Naive thymus-derived CD4-positive, alpha-beta T cell (primary cell): ENCODE results near the gene LARP6. TPM values are rescaled to one million over a fixed set of nuclear protein-coding genes. Genes with fewer than 3 reads are reported as not detected.
"Not testable (repeated sequence)": the region's sequence is repeated elsewhere in the genome, so short reads cannot be mapped to it uniquely, and the experiment has no call there.

Experiments
- ATAC-seq: fragments of 150-1000 bp; cut with Tn5 transposase; 2 replicates; pipeline ENCODE4 v1.10.0; 2021; ENCODE audit warnings: mild to moderate bottlenecking, moderate library complexity
- CTCF ChIA-PET: fragments of 350-600 bp; sonication (Branson Sonifier 250); formaldehyde crosslinking; loops from one replicate; lab custom pipeline; 2021; ENCODE audit warnings: antibody characterized with exemption; lab: Charles Lee
- POLR2A ChIA-PET: fragments of 350-600 bp; sonication (Branson Sonifier 250); formaldehyde crosslinking; loops from one replicate; lab custom pipeline; 2021; ENCODE audit warnings: antibody characterized with exemption, inconsistent platforms; lab: Charles Lee
- DNase-seq, 9 donors: peaks; one replicate each; pipeline versions ENCODE4 v3.0.0 to v3.0.0-alpha.2; 2020 to 2022; ENCODE audit warnings: mixed read lengths in 1 of 9
- H3K27ac ChIP-seq: one replicate; pipeline ENCODE4 v1.7.0; 2013; ENCODE audit warnings: mild to moderate bottlenecking, low read depth, low read length, moderate library complexity
- H3K27me3 ChIP-seq, 2 donors: one replicate each; pipeline ENCODE4 v1.7.0; 2013; ENCODE audit warnings: low read length in 2 of 2, mild to moderate bottlenecking in 2 of 2, moderate library complexity in 2 of 2; ENCODE audit not compliant: control insufficient read depth in 2 of 2, insufficient read depth in 2 of 2
- H3K36me3 ChIP-seq, 3 experiments: 1 replicate in 2 of 3; 2 replicates in 1 of 3; pipeline ENCODE4 v1.7.0; 2013; ENCODE audit warnings: low read length in 3 of 3, mild to moderate bottlenecking in 3 of 3, moderate library complexity in 1 of 3; ENCODE audit not compliant: insufficient read depth in 3 of 3, control insufficient read depth in 2 of 3
- H3K4me1 ChIP-seq, 2 donors: one replicate each; pipeline ENCODE4 v1.7.0; 2013; ENCODE audit warnings: low read length in 2 of 2, mild to moderate bottlenecking in 2 of 2, moderate library complexity in 1 of 2; ENCODE audit not compliant: control insufficient read depth in 2 of 2, insufficient read depth in 2 of 2
- H3K4me3 ChIP-seq: 2 replicates; pipeline ENCODE4 v1.7.0; 2013; ENCODE audit warnings: mild to moderate bottlenecking, low read length
- H3K9me3 ChIP-seq, 3 experiments: 1 replicate in 2 of 3; 2 replicates in 1 of 3; pipeline ENCODE4 v1.7.0; 2013; ENCODE audit warnings: low read length in 3 of 3; ENCODE audit not compliant: control insufficient read depth in 2 of 3
- H3K27ac Mint-ChIP-seq, 9 donors: one replicate each; pipeline ENCODE4 v1.8.0; 2020 to 2022; ENCODE audit warnings: mixed read lengths in 9 of 9, mild to moderate bottlenecking in 8 of 9, moderate library complexity in 5 of 9, inconsistent platforms in 2 of 9
- H3K27me3 Mint-ChIP-seq, 5 donors: one replicate each; pipeline ENCODE4 v1.8.0; 2021 to 2022; ENCODE audit warnings: mixed read lengths in 5 of 5, mild to moderate bottlenecking in 1 of 5
- H3K36me3 Mint-ChIP-seq, 5 donors: one replicate each; pipeline ENCODE4 v1.8.0; 2020 to 2022; ENCODE audit warnings: mixed read lengths in 5 of 5, mild to moderate bottlenecking in 3 of 5, inconsistent platforms in 1 of 5
- H3K4me1 Mint-ChIP-seq, 7 donors: one replicate each; pipeline ENCODE4 v1.8.0; 2020 to 2022; ENCODE audit warnings: mixed read lengths in 7 of 7, mild to moderate bottlenecking in 3 of 7, inconsistent platforms in 1 of 7
- H3K4me3 Mint-ChIP-seq, 10 donors: one replicate each; pipeline ENCODE4 v1.8.0; 2020 to 2022; ENCODE audit warnings: mild to moderate bottlenecking in 10 of 10, mixed read lengths in 10 of 10, moderate library complexity in 6 of 10, inconsistent platforms in 2 of 10
- H3K9me3 Mint-ChIP-seq, 11 donors: one replicate each; pipeline ENCODE4 v1.8.0; 2020 to 2022; ENCODE audit warnings: mixed read lengths in 11 of 11, mild to moderate bottlenecking in 4 of 11, inconsistent platforms in 1 of 11, moderate library complexity in 1 of 11
- intact Hi-C, 2 donors: fragments of 100-400 bp; cut with micrococcal nuclease; formaldehyde crosslinking; loops; one replicate each; pipeline ENCODE4 v1.15.1; 2023
- polyA plus RNA-seq, 2 donors: library from polyadenylated mRNA; unstranded; fragments of 300-500 nt; fragmentation: Illumina TruSeq; gene quantifications; one replicate each; pipeline ENCODE4 v1.2.3, GENCODE V29; 2021
- total RNA-seq, 6 experiments: library from RNA in 5 of 6; stranded (reverse) in 5 of 6; gene quantifications; 1 replicate in 5 of 6; 2 replicates in 1 of 6; pipeline ENCODE4 v1.2.3 and lab custom pipeline; 2021 to 2026

LARP6 gene
- total and polyA plus RNA-seq, 7 experiments from 2014 or later: 0.09 to 0.50 (median 0.10) TPM; not detected in 4

- H3K4me1 Mint-ChIP-seq: peaks cover 0 to 13% (median 9%) of the 10 kb centered on the region in 7 donors
Measured at GRCh38 chr15:70810916-70811578, 42.9 kb downstream of the LARP6 start.

GRCh38 chr15:70806992-70807712 is 46.8 kb downstream of the LARP6 start:
- peaks cover 0 to 4% (median 0%) of the 10 kb centered on the region in 11 donors for H3K9me3 Mint-ChIP-seq
- peak; percentile 59 for ATAC-seq
- no peaks in the 10 kb centered on the region for H3K36me3 ChIP-seq
- H3K4me3 Mint-ChIP-seq: no peak overlapping the region
- no peak overlapping the region for H3K27ac ChIP-seq
- DNase-seq: no peak
- peaks cover 0 to 9% (median 6%) of the 10 kb centered on the region in 5 donors for H3K27me3 Mint-ChIP-seq
- H3K4me1 ChIP-seq: no peaks in the 10 kb centered on the region
- ChIA-PET POLR2A (no interaction called here), CTCF (interaction anchor here (0.7 kb wide), 1 partner anchor 31 kb away, joined by 3 read pairs; no protein-coding TSS in a partner anchor)
- intact Hi-C loops: no loop called here
- H3K4me1 Mint-ChIP-seq: peaks cover 0 to 12% (median 8%) of the 10 kb centered on the region in 7 donors
- no peaks in the 10 kb centered on the region for H3K27me3 ChIP-seq
- H3K4me3 ChIP-seq: no peak overlapping the region
- no peaks in the 10 kb centered on the region for H3K36me3 Mint-ChIP-seq
- no peaks in the 10 kb centered on the region for H3K9me3 ChIP-seq
- H3K27ac Mint-ChIP-seq: no peak overlapping the region

More at GRCh38 chr15:70810916-70811578, 42.9 kb downstream of the LARP6 start:
- no peaks in the 10 kb centered on the region for H3K9me3 ChIP-seq
- ATAC-seq (no peak), DNase-seq (no peak)
- Mint-ChIP-seq H3K27ac (no peak overlapping the region), H3K36me3 (no peaks in the 10 kb centered on the region), H3K27me3 (peaks cover 0 to 11% (median 6%) of the 10 kb centered on the region in 5 donors), H3K4me3 (no peak overlapping the region), H3K9me3 (peaks cover 0 to 4% (median 0%) of the 10 kb centered on the region in 11 donors)
- CTCF ChIA-PET: interaction anchor here (0.9 to 2.0 kb wide), 7 partner anchors 11 to 1334 kb away, joined by 3 to 5 read pairs (median 3); no protein-coding TSS in a partner anchor
- H3K36me3 ChIP-seq: no peaks in the 10 kb centered on the region
- intact Hi-C loops: loop anchor here in 1 of 2 donors (5.0 kb wide), 1 partner anchor 1334 kb away; no protein-coding TSS in a partner anchor
- no peaks in the 10 kb centered on the region for H3K4me1 ChIP-seq
- no peak overlapping the region for H3K4me3 ChIP-seq
- POLR2A ChIA-PET: no interaction called here
- no peaks in the 10 kb centered on the region for H3K27me3 ChIP-seq
- H3K27ac ChIP-seq: no peak overlapping the region

GRCh38 chr15:70804388-70804787 is 49.6 kb downstream of the LARP6 start:
- H3K4me1 ChIP-seq, H3K27me3 Mint-ChIP-seq, H3K27me3 ChIP-seq, H3K9me3 ChIP-seq, H3K27ac Mint-ChIP-seq, CTCF ChIA-PET, H3K9me3 Mint-ChIP-seq, H3K27ac ChIP-seq, POLR2A ChIA-PET, H3K36me3 Mint-ChIP-seq, DNase-seq, H3K36me3 ChIP-seq, intact Hi-C loops, H3K4me3 Mint-ChIP-seq, ATAC-seq, H3K4me3 ChIP-seq: not testable (repeated sequence)
- H3K4me1 Mint-ChIP-seq: peaks cover 0 to 12% (median 5%) of the 10 kb centered on the region in 7 donors

DNA sequence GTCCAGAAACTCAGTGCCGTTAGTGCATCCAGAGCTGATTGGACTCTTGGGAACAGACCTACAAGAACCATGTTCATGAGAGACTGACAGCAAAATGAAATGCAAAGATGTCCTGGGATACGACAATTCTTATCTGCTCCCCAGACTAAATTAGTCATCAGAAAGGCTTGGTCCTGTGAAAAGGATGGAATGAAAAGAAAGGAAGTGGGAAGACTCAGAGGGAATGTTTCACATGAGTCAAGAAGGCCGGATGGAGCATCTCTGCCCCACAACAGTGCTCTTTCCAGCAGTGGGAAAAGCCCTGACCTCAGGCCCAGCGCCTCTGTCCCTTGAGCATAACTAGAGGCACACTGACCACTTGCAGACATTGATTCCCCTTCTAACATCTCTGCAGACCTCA is 51.3 kb downstream of the LARP6 start:
- Histone ChIP-seq H3K9me3 (no peaks in the 10 kb centered on the region), H3K4me1 (no peaks in the 10 kb centered on the region), H3K27ac (no peak overlapping the region), H3K36me3 (no peaks in the 10 kb centered on the region), H3K4me3 (no peak overlapping the region), H3K27me3 (no peaks in the 10 kb centered on the region)
- DNase-seq: no peak
- intact Hi-C loops: no loop called here
- peaks cover 0 to 4% (median 0%) of the 10 kb centered on the region in 11 donors for H3K9me3 Mint-ChIP-seq
- peaks cover 0 to 12% (median 5%) of the 10 kb centered on the region in 7 donors for H3K4me1 Mint-ChIP-seq
- H3K36me3 Mint-ChIP-seq: no peaks in the 10 kb centered on the region
- H3K4me3 Mint-ChIP-seq: no peak overlapping the region
- CTCF ChIA-PET: no interaction called here
- no peak overlapping the region for H3K27ac Mint-ChIP-seq
- POLR2A ChIA-PET: no interaction called here
- H3K27me3 Mint-ChIP-seq: peaks cover 0 to 7% (median 0%) of the 10 kb centered on the region in 5 donors
- ATAC-seq: no peak

GRCh38 chr15:70801109-70801508 is 52.8 kb downstream of the LARP6 start:
- ChIA-PET CTCF (no interaction called here), POLR2A (no interaction called here)
- H3K4me3 ChIP-seq: no peak overlapping the region
- H3K27me3 ChIP-seq: no peaks in the 10 kb centered on the region
- Mint-ChIP-seq H3K4me1 (peaks cover 0 to 1% (median 0%) of the 10 kb centered on the region in 7 donors), H3K9me3 (peaks cover 0 to 1% (median 0%) of the 10 kb centered on the region in 11 donors), H3K27ac (no peak overlapping the region), H3K4me3 (no peak overlapping the region), H3K36me3 (no peaks in the 10 kb centered on the region), H3K27me3 (peaks cover 0 to 7% (median 0%) of the 10 kb centered on the region in 5 donors)
- no peaks in the 10 kb centered on the region for H3K4me1 ChIP-seq
- intact Hi-C loops: no loop called here
- no peaks in the 10 kb centered on the region for H3K9me3 ChIP-seq
- H3K27ac ChIP-seq: no peak overlapping the region
- no peaks in the 10 kb centered on the region for H3K36me3 ChIP-seq
- no peak for ATAC-seq
- DNase-seq: no peak

- Histone ChIP-seq H3K4me1 (no peaks in the 10 kb centered on the region), H3K4me3 (no peak overlapping the region), H3K27ac (no peak overlapping the region), H3K36me3 (no peaks in the 10 kb centered on the region), H3K9me3 (no peaks in the 10 kb centered on the region), H3K27me3 (no peaks in the 10 kb centered on the region)
- no peak for ATAC-seq
- intact Hi-C loops: no loop called here
- no peaks in the 10 kb centered on the region for H3K36me3 Mint-ChIP-seq
- CTCF ChIA-PET: interaction anchor here (1.0 kb wide), 1 partner anchor 12 kb away, joined by 3 read pairs; no protein-coding TSS in a partner anchor
- no peak overlapping the region for H3K4me3 Mint-ChIP-seq
- POLR2A ChIA-PET: no interaction called here
- no peak overlapping the region for H3K27ac Mint-ChIP-seq
- H3K9me3 Mint-ChIP-seq: peaks cover 0 to 1% (median 0%) of the 10 kb centered on the region in 11 donors
- no peaks in the 10 kb centered on the region for H3K4me1 Mint-ChIP-seq
- no peak for DNase-seq
- H3K27me3 Mint-ChIP-seq: peaks cover 0 to 7% (median 0%) of the 10 kb centered on the region in 5 donors
Measured at GRCh38 chr15:70799667-70800450, 54.1 kb downstream of the LARP6 start.
